GM21390 (cell line): Measurements from ENCODE around the gene INKA1.

ENCODE experiments used
- ATAC-seq: cut with Tn5 transposase; IDR thresholded peaks from one replicate; pipeline ENCODE4 v1.9.1; 2021; ENCODE audit not compliant: unreplicated experiment

INKA1 gene

GRCh38 chr3:49786357-49787181 is 16.5 kb upstream of the INKA1 start, which contains the start of gene IP6K1:
IP6K1 (minus strand) TSS chr3:49786542; CDS start chr3:49748040, 38,502 bp downstream.
- peak; percentile 99 for ATAC-seq

GRCh38 chr3:49787182-49787464 is 15.9 kb upstream of the INKA1 start:
- ATAC-seq = no peak

DNA sequence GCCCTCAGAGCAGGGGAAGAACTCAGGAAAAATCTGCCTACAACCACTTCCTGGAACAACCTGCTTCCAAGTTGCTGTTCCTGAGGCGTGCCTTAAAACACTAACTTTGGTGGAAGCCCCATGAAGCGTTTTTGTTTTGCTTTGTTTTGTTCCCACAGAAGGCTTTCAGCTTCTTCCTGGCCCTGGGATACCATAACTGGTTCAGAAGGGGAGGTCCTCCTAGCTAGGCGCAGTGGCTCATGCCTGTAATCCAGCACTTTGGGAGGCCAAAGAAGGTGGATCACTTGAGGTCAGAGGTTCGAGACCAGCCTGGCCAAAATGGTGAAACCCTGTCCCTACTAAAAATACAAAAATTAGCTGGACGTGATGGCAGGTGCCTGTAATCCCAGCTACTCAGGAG is 15.5 kb upstream of the INKA1 start:
- no peak for ATAC-seq

DNA sequence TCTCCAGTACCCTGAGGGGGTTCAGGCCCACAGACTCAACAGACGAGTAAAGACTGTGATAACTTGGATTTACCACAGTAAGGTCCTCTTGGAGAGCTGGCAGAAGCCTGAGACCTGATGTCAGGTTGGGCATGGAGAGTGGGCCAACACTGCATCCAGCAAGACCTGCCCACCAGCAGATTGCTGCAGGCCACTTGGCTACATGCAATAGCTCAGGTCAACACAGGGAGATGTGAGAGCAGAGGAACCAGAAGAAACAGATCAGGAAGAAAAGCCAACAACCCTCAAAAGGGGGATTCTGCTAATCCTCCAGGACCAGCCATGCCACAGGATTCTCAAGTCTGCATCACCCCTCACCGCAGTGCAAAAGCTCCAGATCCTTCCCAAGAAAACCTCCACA is 15.0 kb upstream of the INKA1 start:
- ATAC-seq = no peak

DNA sequence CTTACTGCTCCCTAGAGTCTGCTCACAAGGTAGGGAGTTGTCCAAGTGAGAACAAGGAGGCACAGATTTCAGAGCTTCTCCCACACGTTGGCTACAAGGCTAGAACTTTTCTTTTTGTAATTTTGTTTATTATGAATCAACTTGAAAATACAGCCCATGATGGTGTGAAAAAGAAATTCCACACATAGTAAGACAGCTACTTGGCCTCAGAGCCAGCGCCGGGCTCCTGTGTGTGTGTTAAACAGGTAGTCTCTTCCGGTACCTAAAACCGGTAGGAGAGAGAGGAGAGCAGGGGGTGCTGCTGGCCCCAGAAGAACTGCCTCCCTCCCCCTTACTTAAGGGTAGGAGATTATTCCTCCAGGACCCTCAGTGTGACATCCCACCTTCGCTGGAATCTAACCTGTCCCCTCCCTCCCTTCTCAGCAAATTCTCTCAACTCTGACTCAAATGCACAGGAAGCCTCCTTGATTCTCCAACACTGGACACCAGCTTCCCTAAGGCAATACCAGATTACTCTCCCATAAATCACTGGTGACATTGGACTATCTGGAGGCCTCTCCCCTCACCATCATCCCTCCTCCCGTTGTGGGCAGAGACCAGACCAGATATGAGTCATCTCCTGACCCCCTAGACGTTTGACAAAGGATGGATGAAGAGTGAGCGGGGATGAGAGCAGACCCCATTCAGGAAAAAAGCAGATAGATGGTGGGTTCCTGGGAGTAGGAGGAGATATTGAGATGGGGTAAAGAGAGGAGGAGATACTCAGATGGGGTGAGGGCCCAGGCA is 12.2 kb upstream of the INKA1 start:
- no peak for ATAC-seq

- no peak for ATAC-seq
Measured at GRCh38 chr3:49791571-49791970, 11.5 kb upstream of the INKA1 start.

DNA sequence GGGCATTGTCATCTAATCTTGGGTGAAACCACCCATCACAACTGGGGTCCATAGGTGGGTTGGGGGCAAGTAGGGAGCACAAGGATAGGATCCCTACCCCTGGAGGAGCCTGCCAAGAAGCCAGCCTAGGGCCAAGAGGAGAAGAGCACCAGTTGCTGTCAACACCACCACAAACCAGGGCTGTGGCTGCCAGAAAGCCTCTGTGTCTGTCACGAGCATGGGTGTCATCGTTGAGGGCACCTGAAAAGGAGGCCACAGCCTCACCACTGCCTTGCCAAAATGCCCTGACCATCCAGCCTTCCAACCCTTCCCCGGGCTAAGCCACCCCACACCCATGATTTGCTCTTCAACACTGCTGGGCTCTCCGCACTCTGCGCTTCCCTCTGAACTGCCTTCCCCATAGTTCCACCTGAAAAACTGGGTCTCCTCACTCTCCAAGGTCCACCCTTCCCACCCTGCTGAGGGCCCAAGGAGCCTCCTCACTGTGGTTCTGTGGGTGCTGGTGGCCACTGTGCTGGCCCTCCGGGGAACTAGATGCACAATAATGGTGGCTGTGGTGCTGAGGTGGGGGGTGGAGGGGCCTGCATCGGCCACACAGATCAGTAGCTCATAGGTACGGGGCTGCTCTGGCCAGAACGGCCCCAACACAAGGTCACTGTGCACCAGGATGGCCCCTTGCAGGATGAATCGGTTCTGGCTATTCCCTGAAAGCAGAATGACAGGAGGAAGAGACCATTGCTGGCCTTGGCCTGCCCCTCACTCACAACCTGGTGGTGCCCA is 10.5 kb upstream of the INKA1 start:
- ATAC-seq = no peak

DNA sequence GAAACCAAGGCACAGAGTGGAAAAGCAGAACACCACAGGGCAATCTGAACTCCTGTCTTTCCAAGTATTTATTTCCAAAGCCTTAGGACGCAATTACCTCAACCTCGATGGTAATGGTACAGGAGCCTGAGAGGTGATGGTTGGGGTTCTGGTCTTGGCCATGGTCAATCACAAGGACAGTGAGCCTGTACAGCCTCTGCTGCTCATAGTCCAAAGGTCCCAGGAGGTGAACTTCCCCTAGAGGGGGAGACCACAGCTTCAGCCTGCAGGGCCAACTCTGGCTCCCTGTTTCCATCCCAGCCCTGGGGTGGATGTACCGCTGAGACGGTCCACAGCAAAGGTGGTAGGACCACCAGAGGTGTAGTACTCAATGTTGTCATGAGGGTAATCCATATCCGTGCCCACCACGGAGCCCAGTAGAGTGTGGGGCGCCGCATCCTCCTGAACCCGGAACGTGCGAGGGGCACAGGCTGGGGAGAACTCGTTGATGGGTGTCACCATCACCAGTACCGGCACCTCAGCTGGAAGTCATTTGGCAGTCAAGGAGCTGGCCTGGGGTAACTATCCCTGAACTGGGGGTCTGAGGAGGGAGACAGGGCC is 9.5 kb upstream of the INKA1 start:
- no peak for ATAC-seq

- no peak for ATAC-seq
Measured at GRCh38 chr3:49794431-49794830, 8.6 kb upstream of the INKA1 start.

DNA sequence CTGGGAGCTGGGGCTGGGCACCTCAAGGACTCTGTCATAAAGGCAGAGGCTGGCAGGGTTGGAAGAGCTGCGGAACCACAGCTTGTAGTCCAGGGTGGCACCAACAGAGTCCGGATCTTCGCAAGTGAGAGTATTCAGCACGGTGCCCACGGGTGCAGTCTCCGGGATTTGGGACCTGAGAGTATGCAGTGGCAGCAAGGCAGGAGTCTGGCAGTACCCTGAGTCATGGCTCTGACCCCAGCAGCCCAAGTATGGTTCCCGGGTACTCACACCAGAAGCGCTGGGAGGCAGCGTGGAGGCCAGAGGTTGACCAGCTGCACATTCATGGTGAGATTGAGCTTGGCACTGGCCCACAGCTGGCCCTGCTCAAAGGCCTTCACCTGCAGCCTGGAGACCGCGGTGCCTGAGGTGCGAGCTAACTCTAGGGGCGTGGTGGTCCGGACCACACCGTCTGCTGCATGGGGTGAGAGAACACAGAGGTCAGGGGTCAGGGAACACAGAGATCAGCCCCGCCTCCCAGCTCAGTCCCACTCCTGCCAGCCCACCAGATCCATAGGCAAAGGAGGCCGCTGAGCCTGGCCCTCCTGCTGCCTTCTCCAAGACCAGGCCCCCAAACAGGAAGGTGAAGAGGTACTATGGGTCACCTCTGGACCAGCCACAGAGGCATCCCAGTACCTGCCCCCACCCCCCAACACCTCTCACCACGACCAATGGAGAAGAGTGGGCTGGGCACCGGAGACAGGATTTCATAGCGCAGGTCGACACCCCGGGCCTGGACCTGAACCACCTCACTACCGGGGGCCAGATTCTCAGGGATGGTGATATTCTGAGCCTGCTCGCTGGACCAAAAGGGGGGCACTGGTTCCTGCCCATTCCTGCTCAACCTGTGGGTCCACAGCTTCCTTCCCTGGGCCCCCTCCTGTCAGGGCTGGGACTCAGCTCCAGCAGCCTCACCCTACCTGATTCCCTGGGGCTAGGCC is 7.8 kb upstream of the INKA1 start:
- ATAC-seq = no peak

GRCh38 chr3:49799105-49799504 is 4.0 kb upstream of the INKA1 start:
- ATAC-seq = no peak

DNA sequence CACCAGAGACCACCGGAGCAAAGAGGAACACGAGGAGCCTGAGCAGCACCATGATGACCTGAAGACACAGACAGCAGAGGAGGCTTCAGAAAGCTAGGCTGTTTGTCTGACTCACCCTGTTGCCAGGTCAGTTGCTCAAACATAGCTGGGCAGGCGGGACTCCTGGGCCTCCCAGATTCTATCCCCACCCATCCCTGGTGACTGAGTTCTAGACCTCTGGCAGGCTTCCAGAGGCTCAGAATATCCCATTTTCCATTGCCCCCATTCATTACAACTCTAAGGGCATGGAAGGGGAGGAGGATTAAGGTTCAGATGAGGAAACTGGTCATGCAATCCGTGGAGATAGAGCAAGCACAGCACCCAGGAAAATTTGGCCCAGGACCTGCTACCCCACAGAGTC is 3.3 kb upstream of the INKA1 start, which contains the start of gene CDHR4:
CDHR4 (minus strand) TSS at position 113 of the 400 bp plus-strand sequence; CDS start at position 52, 61 bp downstream.
- no peak for ATAC-seq

- no peak for ATAC-seq
Measured at GRCh38 chr3:49801160-49801559, 1.9 kb upstream of the INKA1 start.

- ATAC-seq = peak; percentile 7
Measured at GRCh38 chr3:49803465-49804140, 542 bp downstream of the INKA1 start.

- no peak for ATAC-seq
Measured at GRCh38 chr3:49804141-49805041, 1.3 kb downstream of the INKA1 start.

DNA sequence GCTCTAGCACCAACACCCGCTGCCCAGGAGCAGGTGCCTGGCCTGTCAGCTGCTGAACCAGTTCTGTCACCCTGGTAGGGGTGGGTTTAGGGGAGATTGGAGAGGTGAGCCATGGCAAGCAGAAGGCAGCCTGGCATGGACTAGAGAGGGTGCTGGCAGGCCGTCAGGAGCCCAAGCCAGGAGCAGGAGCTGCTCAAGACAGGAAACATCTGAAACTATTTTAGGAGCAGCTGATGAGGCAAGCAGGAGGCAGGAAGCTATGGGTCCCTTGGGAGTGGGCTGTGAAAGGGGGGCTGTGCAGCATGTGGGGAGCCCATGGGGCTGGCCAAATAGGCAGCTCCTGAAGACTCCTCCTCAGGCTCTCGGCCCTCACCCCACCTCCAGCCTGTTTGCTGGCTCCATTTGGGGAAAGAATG is 2.3 kb downstream of the INKA1 start:
- no peak for ATAC-seq

DNA sequence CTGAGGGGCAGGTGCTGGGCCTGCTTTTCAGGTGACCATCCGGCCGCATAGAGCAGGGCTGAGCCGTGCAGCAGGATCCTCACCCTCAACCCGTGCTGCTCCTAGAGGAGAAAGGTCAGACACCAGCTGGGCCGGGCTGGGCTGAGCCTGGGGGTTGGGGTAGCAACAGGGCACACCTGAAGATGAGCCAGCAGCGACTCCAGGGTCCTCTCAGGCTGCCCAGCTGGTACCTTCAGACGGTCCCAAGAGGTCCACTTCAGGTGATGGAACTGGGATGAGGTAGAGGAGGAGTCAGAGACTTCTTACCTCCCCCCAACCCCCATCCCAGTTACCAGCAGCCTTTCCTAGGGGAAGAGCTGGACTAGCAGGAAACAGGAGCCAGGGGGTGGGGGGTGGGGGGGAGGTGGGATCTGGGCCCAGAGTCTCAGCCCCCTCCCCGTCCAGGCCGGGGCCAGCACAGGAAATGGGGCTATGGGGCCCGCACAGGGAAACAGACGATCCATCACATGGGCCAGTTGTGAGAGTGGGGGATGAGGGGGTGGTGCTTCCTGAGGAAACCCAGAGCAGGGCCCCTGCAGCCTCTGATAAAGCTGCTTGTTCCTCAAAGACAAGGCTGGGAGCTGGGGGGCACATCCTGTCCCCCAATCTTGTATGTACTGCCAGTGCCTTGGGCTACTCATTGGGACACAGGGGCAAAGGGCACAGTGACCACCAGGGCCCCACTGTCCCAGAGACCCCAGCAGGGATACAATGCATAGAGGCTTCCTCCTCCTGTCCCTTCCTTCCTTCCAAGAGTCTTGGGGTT is 3.0 kb downstream of the INKA1 start:
- no peak for ATAC-seq

GRCh38 chr3:49806850-49807249 is 3.8 kb downstream of the INKA1 start:
- no peak for ATAC-seq
